Breast epithelium (tissue), 4 donors: ENCODE measurements around the gene SIK3. TPM values are rescaled to one million over a fixed set of nuclear protein-coding genes. Genes with fewer than 3 reads are reported as not detected.
"Not testable (repeated sequence)": the region's sequence is repeated elsewhere in the genome, so short reads cannot be mapped to it uniquely, and the experiment has no call there.

Experiments
- DNase-seq, 2 donors: peaks; one replicate each; pipeline ENCODE4 v3.0.0-alpha.2; 2019; ENCODE audit warnings: low spot score in 2 of 2
- H3K27ac ChIP-seq, 2 donors: fragments of 200-600 bp; sonication (generic) in 1 of 2; one replicate each; pipeline ENCODE4 v1.5.1; 2016 to 2019; ENCODE audit warnings: mild to moderate bottlenecking in 1 of 2
- H3K27me3 ChIP-seq, 2 donors: fragments of 200-600 bp; sonication (generic) in 1 of 2; one replicate each; pipeline versions ENCODE4 v1.5.1 to v1.6.0; 2017 to 2019; ENCODE audit warnings: control low read depth in 1 of 2, mild to moderate bottlenecking in 1 of 2
- H3K36me3 ChIP-seq: fragments of 200-600 bp; one replicate; pipeline ENCODE4 v1.5.1; 2019
- H3K4me1 ChIP-seq, 2 donors: fragments of 200-600 bp; sonication (generic); one replicate each; pipeline ENCODE4 v1.5.1; 2016 to 2019; ENCODE audit warnings: control low read depth in 1 of 2
- H3K4me3 ChIP-seq, 3 donors: fragments of 200-600 bp; sonication (generic); 1 replicate in 2 of 3; 2 replicates in 1 of 3; pipeline ENCODE4 v1.5.1; 2016 to 2019; ENCODE audit warnings: mild to moderate bottlenecking in 3 of 3, moderate library complexity in 2 of 3
- H3K9me3 ChIP-seq, 2 donors: fragments of 200-600 bp; sonication (generic) in 1 of 2; one replicate each; pipeline ENCODE4 v1.5.1; 2016 to 2019; ENCODE audit warnings: control low read depth in 1 of 2
- CTCF ChIP-seq, 3 donors: fragments of 450-650 bp; IDR thresholded peaks; one replicate each; pipeline ENCODE4 v1.5.1; 2016 to 2017; ENCODE audit warnings: antibody characterized with exemption in 3 of 3, mild to moderate bottlenecking in 3 of 3, moderate library complexity in 3 of 3
- POLR2A ChIP-seq: fragments of 450-650 bp; IDR thresholded peaks from one replicate; pipeline ENCODE4 v1.6.1; 2016; ENCODE audit warnings: antibody characterized with exemption, mild to moderate bottlenecking, moderate library complexity
- POLR2AphosphoS5 ChIP-seq, 3 donors: sonication (generic); formaldehyde crosslinking; IDR thresholded peaks; one replicate each; pipeline ENCODE4 v1.6.1; 2017; ENCODE audit warnings: antibody characterized with exemption in 3 of 3
- intact Hi-C: fragments of 100-400 bp; cut with DNase I; formaldehyde crosslinking; loops from one replicate; pipeline ENCODE4 v1.15.1; 2023; ENCODE audit warnings: low total_unique reads
- total RNA-seq, 3 donors: library from RNA; depleted of rRNA; stranded (reverse); fragments of >200 nt; gene quantifications; one replicate each; pipeline ENCODE4 v1.1.0, GENCODE V29; 2016

SIK3 gene
- total RNA-seq, 3 donors from 2014 or later = 26.9 to 110 (median 57.0) TPM

DNA sequence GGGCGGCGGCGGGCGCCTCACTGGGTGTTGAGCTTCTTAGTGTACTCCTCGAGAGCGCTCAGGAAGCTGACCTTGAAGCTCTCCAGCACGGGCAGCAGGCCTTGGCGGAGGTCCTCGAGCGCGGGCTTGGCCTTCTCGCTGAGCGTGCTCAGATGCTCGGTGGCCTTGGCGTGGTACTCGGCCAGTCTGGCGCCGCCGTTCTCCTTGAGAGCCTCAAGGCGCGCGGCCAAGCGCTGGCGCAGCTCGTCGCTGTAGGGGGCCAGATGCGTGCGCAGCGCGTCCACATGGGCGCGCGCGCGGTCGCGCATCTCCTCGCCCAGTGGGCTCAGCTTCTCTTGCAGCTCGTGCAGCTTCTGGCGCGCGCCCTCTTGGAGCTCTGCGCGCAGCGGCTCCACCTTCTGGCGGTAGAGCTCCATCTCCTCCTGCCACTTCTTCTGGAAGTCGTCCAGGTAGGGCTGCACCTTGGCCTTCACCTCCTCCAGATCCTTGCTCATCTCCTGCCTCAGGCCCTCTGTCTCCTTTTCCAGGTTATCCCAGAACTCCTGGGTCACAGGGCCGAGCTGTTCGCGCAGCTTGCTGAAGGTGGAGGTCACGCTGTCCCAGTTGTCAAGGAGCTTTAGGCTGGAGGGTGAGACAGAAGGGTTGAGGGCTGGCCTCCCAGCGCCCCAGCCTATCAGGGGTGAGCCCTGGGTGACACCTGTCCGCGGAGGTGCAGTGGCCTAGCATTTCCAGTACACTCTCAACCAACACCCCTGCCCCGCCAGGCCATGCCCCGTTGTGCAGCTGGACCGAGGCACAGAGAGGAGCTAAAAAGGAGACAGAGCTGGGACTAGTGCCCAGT, 262.2 kb downstream of the SIK3 start:
- Histone ChIP-seq H3K4me1 (no peaks in the 10 kb centered on the region), H3K36me3 (no peaks in the 10 kb centered on the region), H3K4me3 (peak overlapping the region; percentile 34 to 63 (median 50)), H3K27me3 (no peaks in the 10 kb centered on the region), H3K9me3 (no peaks in the 10 kb centered on the region), H3K27ac (peak overlapping the region in 1 of 2 donors; percentile 28)
- TF ChIP-seq POLR2A (no peak), CTCF (IDR thresholded peaks at IDR 0.05) (peak in 2 of 3 donors; percentile 43 to 52), POLR2AphosphoS5 (IDR thresholded peaks at IDR 0.05) (peak in 1 of 3 donors; percentile 59)
- intact Hi-C loops = no loop called here
- peak; percentile 54 to 83 for DNase-seq

- intact Hi-C loops = no loop called here
- Histone ChIP-seq H3K27me3 (no peaks in the 10 kb centered on the region), H3K9me3 (no peaks in the 10 kb centered on the region), H3K4me1 (no peaks in the 10 kb centered on the region), H3K4me3 (peak overlapping the region; percentile 34 to 63 (median 50)), H3K36me3 (no peaks in the 10 kb centered on the region), H3K27ac (peak overlapping the region in 1 of 2 donors; percentile 35)
- DNase-seq = no peak
- TF ChIP-seq CTCF (IDR thresholded peaks at IDR 0.05) (no peak), POLR2AphosphoS5 (IDR thresholded peaks at IDR 0.05) (no peak), POLR2A (no peak)
Measured at GRCh38 chr11:116835042-116835772, 263.0 kb downstream of the SIK3 start.

DNA sequence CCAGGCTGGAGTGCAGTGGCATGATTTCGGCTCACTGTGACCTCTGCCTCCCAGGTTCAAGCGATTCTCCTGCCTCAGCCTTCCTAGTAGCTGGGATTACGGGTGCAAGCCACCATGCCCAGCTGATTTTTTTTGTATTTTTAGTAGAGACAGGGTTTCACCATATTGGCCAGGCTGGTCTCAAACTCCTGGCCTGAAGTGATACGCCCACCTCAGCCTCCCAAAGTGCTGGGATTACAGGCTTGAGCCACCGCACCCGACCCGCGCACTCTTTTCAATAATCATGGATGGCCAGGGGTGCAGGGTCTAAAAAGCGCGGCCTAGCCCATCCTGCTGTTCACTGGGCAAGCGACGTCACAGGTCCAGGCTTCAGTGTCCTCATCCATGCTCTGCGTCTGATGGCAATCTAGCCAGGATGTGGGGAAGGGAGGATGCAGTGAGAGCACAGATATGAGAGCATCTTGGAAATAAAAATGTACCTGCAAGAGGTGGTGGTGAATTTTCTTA, 263.6 kb downstream of the SIK3 start:
- H3K9me3 ChIP-seq, H3K27me3 ChIP-seq, H3K4me3 ChIP-seq, intact Hi-C loops, H3K36me3 ChIP-seq, DNase-seq, H3K4me1 ChIP-seq, H3K27ac ChIP-seq: not testable (repeated sequence)

- H3K9me3 ChIP-seq = no peaks in the 10 kb centered on the region
- TF ChIP-seq CTCF (IDR thresholded peaks at IDR 0.05) (no peak), POLR2AphosphoS5 (IDR thresholded peaks at IDR 0.05) (no peak), POLR2A (no peak)
- DNase-seq = no peak
- H3K4me3 ChIP-seq = no peak overlapping the region
- H3K27ac ChIP-seq = no peak overlapping the region
- intact Hi-C loops = no loop called here
- no peaks in the 10 kb centered on the region for H3K4me1 ChIP-seq
- no peaks in the 10 kb centered on the region for H3K36me3 ChIP-seq
- no peaks in the 10 kb centered on the region for H3K27me3 ChIP-seq
Measured at GRCh38 chr11:116833816-116834534, 264.3 kb downstream of the SIK3 start.

GRCh38 chr11:116833491-116833815, 264.8 kb downstream of the SIK3 start:
- Histone ChIP-seq H3K27me3 (no peaks in the 10 kb centered on the region), H3K9me3 (no peaks in the 10 kb centered on the region), H3K27ac (no peak overlapping the region), H3K4me1 (no peaks in the 10 kb centered on the region), H3K4me3 (no peak overlapping the region), H3K36me3 (no peaks in the 10 kb centered on the region)
- TF ChIP-seq POLR2AphosphoS5 (IDR thresholded peaks at IDR 0.05) = no peak
- no peak for TF ChIP-seq POLR2A
- TF ChIP-seq CTCF (IDR thresholded peaks at IDR 0.05) = no peak
- no peak for DNase-seq
- intact Hi-C loops = no loop called here
